Motor neuron (in vitro differentiated cells): ENCODE data around the gene GLTPD2. TPM values are rescaled to one million over a fixed set of nuclear protein-coding genes. Genes with fewer than 3 reads are reported as not detected.

ENCODE experiments used
- ATAC-seq, 8 experiments: fragments of 200-7000 bp; cut with Tn5 transposase; replicated peaks in 6 of 8; 2 replicates each; pipeline ENCODE4 v1.8.0; 2021; ENCODE audit warnings: mild to moderate bottlenecking in 8 of 8, moderate library complexity in 8 of 8
- H3K27ac ChIP-seq, 2 donors: fragments of 250-450 bp; sonication (Bioruptor Pico); 2 replicates each; pipeline ENCODE4 v1.9.0; 2021; ENCODE audit warnings: antibody characterized with exemption in 2 of 2, mild to moderate bottlenecking in 2 of 2, moderate library complexity in 1 of 2
- H3K4me1 ChIP-seq, 2 donors: fragments of 250-450 bp; sonication (Bioruptor Pico); replicated peaks in 1 of 2; 2 replicates each; pipeline ENCODE4 v1.6.1; 2021; ENCODE audit warnings: antibody characterized with exemption in 2 of 2, mild to moderate bottlenecking in 2 of 2, moderate library complexity in 1 of 2
- H3K4me3 ChIP-seq, 5 donors: fragments of 250-450 bp; sonication (Bioruptor Pico); 2 replicates each; pipeline ENCODE4 v1.9.0; 2021; ENCODE audit warnings: antibody characterized with exemption in 5 of 5, mild to moderate bottlenecking in 5 of 5, moderate library complexity in 4 of 5
- WGBS, 10 experiments: fragments of 450-650 bp; shearing (Covaris generic); methylation state at CpG; one replicate each; pipeline ENCODE4 v1.0.0; 2022; 5-methylcytosine and 5-hydroxymethylcytosine counted together
- in situ Hi-C, 9 experiments: fragments of 400-800 bp; cut with MboI; loops; one replicate each; pipeline ENCODE4 v1.15.0; 2021; ENCODE audit warnings: low sequenced_read_pairs in 9 of 9, low pct_unique_long_range_greater_than_20kb in 2 of 9; ENCODE audit not compliant: unreplicated experiment in 9 of 9
- total RNA-seq, 8 experiments: library from RNA; unstranded; fragments of 300-600 nt; gene quantifications; 2 replicates each; pipeline versions ENCODE4 v1.2.3 to v1.2.4, GENCODE V29; 2022

The GLTPD2 gene
- total RNA-seq = under 1 TPM in 3 of 8 experiments, not detected in 5; 0.27 to 0.71 (median 0.65) TPM

- Histone ChIP-seq H3K27ac (peak within 1 kb of the TSS; percentile 93 to 97), H3K4me3 (peak within 1 kb of the TSS; percentile 55 to 76 (median 64)), H3K4me1 (peaks cover 7 to 12% of the 10 kb centered on the region in 2 donors)
- 0 to 60% (median 4%) methylated on average over 5 to 23 of the region's 62 CpGs; no CpG with 5 or more reads in 4 of the 10 experiments for WGBS, 10 experiments
- ATAC-seq = peak in 4 of 8 experiments; percentile 0 to 2 (median 2)
- in situ Hi-C loops = loop anchor here in 1 of 9 experiments (25.0 kb wide), 1 partner anchor 98 kb away; the partner anchor contains the start of gene C17orf107
Measured at GRCh38 chr17:4788807-4789700, at the start of gene GLTPD2. Gene GLTPD2, plus strand, starts transcription at chr17:4788964. Its CDS starts 48 bp downstream, at chr17:4789012.

GRCh38 chr17:4739122-4740024 lies 49.4 kb upstream of the GLTPD2 start, which contains the start of the genes CXCL16 and ZMYND15:
Gene CXCL16, minus strand, starts transcription at chr17:4739928. Its CDS starts 589 bp downstream, at chr17:4739339.
Gene ZMYND15, plus strand, starts transcription at chr17:4739833. Its CDS starts 716 bp downstream, at chr17:4740549.
- WGBS, 10 experiments = 0 to 1% (median 0%) methylated on average over 1 to 14 of the region's 100 CpGs; no CpG with 5 or more reads in 7 of the 10 experiments

GRCh38 chr17:4740025-4740351 lies 48.8 kb upstream of the GLTPD2 start:
- peaks cover 2 to 6% of the 10 kb centered on the region in 2 donors for H3K4me1 ChIP-seq
- no peak overlapping the region for H3K27ac ChIP-seq
- ATAC-seq = no peak
- 0 to 33% (median 20%) methylated on average over 1 to 2 of the region's 13 CpGs; no CpG with 5 or more reads in 7 of the 10 experiments for WGBS, 10 experiments
- in situ Hi-C loops = loop anchor here in 1 of 9 experiments (25.0 kb wide), 1 partner anchor 147 kb away; the partner anchor contains the start of gene C17orf107
- H3K4me3 ChIP-seq = peak overlapping the region; percentile 19 to 43 (median 39)

More at GRCh38 chr17:4739122-4740024, 49.4 kb upstream of the GLTPD2 start, which contains the start of the genes CXCL16 and ZMYND15:
- peaks cover 2 to 6% of the 10 kb centered on the region in 2 donors for H3K4me1 ChIP-seq
- in situ Hi-C loops = loop anchor here in 1 of 9 experiments (25.0 kb wide), 1 partner anchor 148 kb away; the partner anchor contains the start of gene C17orf107
- peak; percentile 69 to 91 (median 75) for ATAC-seq
- peak within 1 kb of the TSS; percentile 19 to 43 (median 39) for H3K4me3 ChIP-seq
- no peak within 1 kb of the TSS for H3K27ac ChIP-seq

GRCh38 chr17:4740584-4740983 lies 48.2 kb upstream of the GLTPD2 start:
- Histone ChIP-seq H3K27ac (no peak overlapping the region), H3K4me3 (no peak overlapping the region), H3K4me1 (peaks cover 2 to 6% of the 10 kb centered on the region in 2 donors)
- in situ Hi-C loops = loop anchor here in 1 of 9 experiments (25.0 kb wide), 1 partner anchor 147 kb away; the partner anchor contains the start of gene C17orf107
- ATAC-seq = no peak
- 60 to 100% (median 80%) methylated on average over 1 to 3 of the region's 8 CpGs; no CpG with 5 or more reads in 5 of the 10 experiments for WGBS, 10 experiments

GRCh38 chr17:4741544-4741943 lies 47.2 kb upstream of the GLTPD2 start:
- no peak overlapping the region for H3K27ac ChIP-seq
- 53 to 100% (median 82%) methylated on average over 2 to 6 of the region's 8 CpGs; no CpG with 5 or more reads in 7 of the 10 experiments for WGBS, 10 experiments
- no peak overlapping the region for H3K4me3 ChIP-seq
- no peak for ATAC-seq
- in situ Hi-C loops = loop anchor here in 1 of 9 experiments (25.0 kb wide), 1 partner anchor 146 kb away; the partner anchor contains the start of gene C17orf107
- peaks cover 2 to 6% of the 10 kb centered on the region in 2 donors for H3K4me1 ChIP-seq

- Histone ChIP-seq H3K4me3 (no peak overlapping the region), H3K4me1 (peaks cover 2 to 6% of the 10 kb centered on the region in 2 donors), H3K27ac (no peak overlapping the region)
- in situ Hi-C loops = loop anchor here in 1 of 9 experiments (25.0 kb wide), 1 partner anchor 145 kb away; the partner anchor contains the start of gene C17orf107
- no peak for ATAC-seq
- 20 to 85% (median 64%) methylated on average over 1 to 4 of the region's 9 CpGs; no CpG with 5 or more reads in 3 of the 10 experiments for WGBS, 10 experiments
Measured at GRCh38 chr17:4742133-4742532, 46.6 kb upstream of the GLTPD2 start.

- peaks cover 2 to 6% of the 10 kb centered on the region in 2 donors for H3K4me1 ChIP-seq
- ATAC-seq = no peak
- no peak overlapping the region for H3K27ac ChIP-seq
- 20 to 80% (median 67%) methylated on average over 1 to 8 of the region's 10 CpGs; no CpG with 5 or more reads in 2 of the 10 experiments for WGBS, 10 experiments
- H3K4me3 ChIP-seq = no peak overlapping the region
- in situ Hi-C loops = loop anchor here in 1 of 9 experiments (25.0 kb wide), 1 partner anchor 145 kb away; the partner anchor contains the start of gene C17orf107
Measured at GRCh38 chr17:4742629-4743028, 46.1 kb upstream of the GLTPD2 start.

GRCh38 chr17:4743216-4743615 lies 45.5 kb upstream of the GLTPD2 start:
- Histone ChIP-seq H3K4me1 (peaks cover 2 to 6% of the 10 kb centered on the region in 2 donors), H3K4me3 (no peak overlapping the region), H3K27ac (no peak overlapping the region)
- in situ Hi-C loops = loop anchor here in 1 of 9 experiments (25.0 kb wide), 1 partner anchor 144 kb away; the partner anchor contains the start of gene C17orf107
- ATAC-seq = no peak
- WGBS, 10 experiments = 30 to 100% (median 100%) methylated on average over 1 to 2 of the region's 8 CpGs; no CpG with 5 or more reads in 7 of the 10 experiments

GRCh38 chr17:4743898-4744297 lies 44.9 kb upstream of the GLTPD2 start:
- 55 to 100% (median 60%) methylated on average over 1 to 2 of the region's 9 CpGs; no CpG with 5 or more reads in 7 of the 10 experiments for WGBS, 10 experiments
- in situ Hi-C loops = loop anchor here in 1 of 9 experiments (25.0 kb wide), 1 partner anchor 143 kb away; the partner anchor contains the start of gene C17orf107
- Histone ChIP-seq H3K4me1 (peaks cover 2 to 5% of the 10 kb centered on the region in 2 donors), H3K4me3 (no peak overlapping the region), H3K27ac (no peak overlapping the region)
- ATAC-seq = no peak

- ATAC-seq = peak in 6 of 8 experiments; percentile 18 to 62 (median 40)
Measured at GRCh38 chr17:4744999-4745969, 43.5 kb upstream of the GLTPD2 start.

GRCh38 chr17:4747847-4748246 lies 40.9 kb upstream of the GLTPD2 start:
- no peak overlapping the region for H3K4me3 ChIP-seq
- no peaks in the 10 kb centered on the region for H3K4me1 ChIP-seq
- H3K27ac ChIP-seq = no peak overlapping the region
- 0 to 100% (median 88%) methylated on average over 1 to 5 of the region's 5 CpGs; no CpG with 5 or more reads in 1 of the 10 experiments for WGBS, 10 experiments
- in situ Hi-C loops = loop anchor here in 1 of 9 experiments (25.0 kb wide), 1 partner anchor 139 kb away; the partner anchor contains the start of gene C17orf107
- no peak for ATAC-seq

More at GRCh38 chr17:4744999-4745969, 43.5 kb upstream of the GLTPD2 start:
- Histone ChIP-seq H3K4me1 (no peaks in the 10 kb centered on the region), H3K27ac (no peak overlapping the region), H3K4me3 (no peak overlapping the region)
- 0 to 20% methylated on average over 1 to 2 of the region's 51 CpGs; no CpG with 5 or more reads in 8 of the 10 experiments for WGBS, 10 experiments
- in situ Hi-C loops = loop anchor here in 1 of 9 experiments (25.0 kb wide), 1 partner anchor 142 kb away; the partner anchor contains the start of gene C17orf107
